Measurements from ENCODE around the gene SGCD.

Gene SGCD

DNA sequence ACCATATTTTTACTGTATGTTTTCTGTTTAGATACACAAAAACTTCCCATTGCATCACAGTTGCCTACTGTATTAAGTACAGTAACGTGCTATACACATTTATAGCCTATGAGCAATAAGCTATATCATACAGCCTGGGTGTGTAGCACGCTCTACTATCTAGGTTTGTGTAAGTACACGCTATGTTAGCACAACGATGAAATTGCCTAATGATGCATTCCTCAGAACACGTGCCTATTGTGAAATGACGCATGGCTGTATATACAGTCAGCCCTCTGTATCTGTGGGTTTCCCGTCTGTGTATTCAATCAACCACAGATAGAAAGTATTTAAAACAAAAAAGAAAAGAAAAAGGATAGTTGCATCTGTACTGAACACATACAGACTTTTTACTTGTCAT, 64.2 kb downstream of the SGCD start:
- DNase-seq (ENCODE audit: low spot score), result peak; percentile 36

GRCh38 chr5:156393980-156394379, 67.0 kb downstream of the SGCD start:
- CTCF ChIA-PET, result no interaction called here
- TF ChIP-seq CTCF (conservative IDR thresholded peaks at IDR 0.05; ENCODE audit: low read depth), result no peak
- POLR2A ChIA-PET (ENCODE audit: low non-redundant PET), result no interaction called here

More for the DNA sequence above, 64.2 kb downstream of the SGCD start:
- CTCF ChIA-PET, result no interaction called here
- no peak for TF ChIP-seq CTCF (conservative IDR thresholded peaks at IDR 0.05; ENCODE audit: low read depth)
- POLR2A ChIA-PET (ENCODE audit: low non-redundant PET), result no interaction called here
- H3K27ac ChIP-seq, result no peak overlapping the region

DNA sequence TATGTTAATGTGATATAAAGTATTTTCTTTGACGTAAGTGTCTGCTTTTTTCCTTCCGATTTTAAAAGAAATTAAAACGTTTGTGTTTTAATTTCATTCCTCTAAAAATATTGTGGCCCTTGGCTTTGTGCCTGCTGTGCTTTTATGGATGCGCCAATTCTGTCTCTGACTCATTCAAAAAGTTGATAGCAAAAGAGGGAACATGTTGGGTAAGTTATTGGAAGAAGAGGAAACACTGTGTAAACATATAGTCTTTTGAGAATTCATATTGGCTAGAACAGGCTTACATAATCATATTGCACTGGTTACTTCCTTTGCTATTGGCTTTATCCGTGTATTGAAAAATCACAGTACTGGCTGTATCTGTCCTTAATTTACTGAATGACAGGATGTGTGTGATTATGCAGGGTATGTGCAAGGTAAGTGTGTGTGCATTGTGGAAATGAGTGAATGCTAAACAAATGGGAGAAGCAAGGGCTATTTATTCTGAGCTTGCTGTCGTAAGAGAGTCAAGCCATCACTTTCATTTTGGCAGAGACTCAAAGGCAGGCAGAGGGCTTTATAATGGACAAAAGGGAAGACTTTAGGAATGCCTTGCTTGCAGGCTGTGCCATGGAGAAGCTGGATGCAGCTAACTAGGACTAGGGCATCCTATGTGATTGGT, 67.8 kb downstream of the SGCD start:
- DNase-seq (ENCODE audit: low spot score), result no peak
- TF ChIP-seq CTCF (conservative IDR thresholded peaks at IDR 0.05; ENCODE audit: low read depth), result no peak
- ChIA-PET CTCF (interaction anchor here (0.6 kb wide), 1 partner anchor 802 kb away, joined by 3 read pairs; no protein-coding TSS in a partner anchor), POLR2A (ENCODE audit: low non-redundant PET) (no interaction called here)
- H3K27ac ChIP-seq, result no peak overlapping the region

More at GRCh38 chr5:156393980-156394379, 67.0 kb downstream of the SGCD start:
- no peak overlapping the region for H3K27ac ChIP-seq
- no peak for DNase-seq (ENCODE audit: low spot score)

DNA sequence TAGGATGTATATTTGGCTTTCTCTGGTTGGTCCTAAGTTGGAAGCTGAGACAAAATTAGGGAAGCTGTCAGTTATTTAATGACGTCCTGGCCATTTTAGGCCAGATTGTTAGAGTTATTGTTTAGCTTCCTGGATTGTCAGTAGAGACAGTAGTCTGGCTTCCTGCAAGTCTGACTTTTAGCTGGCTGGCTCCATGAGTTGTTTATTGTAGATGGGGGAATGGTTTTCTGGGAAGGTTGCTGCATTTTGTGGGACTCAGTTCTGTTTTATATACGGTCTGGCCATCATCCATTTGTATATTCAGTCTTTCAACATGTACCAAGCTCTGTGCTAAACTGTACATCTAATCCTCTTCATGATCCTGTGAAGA, 68.3 kb downstream of the SGCD start:
- no peak for DNase-seq (ENCODE audit: low spot score)
- POLR2A ChIA-PET (ENCODE audit: low non-redundant PET), result no interaction called here
- TF ChIP-seq CTCF (conservative IDR thresholded peaks at IDR 0.05; ENCODE audit: low read depth), result no peak
- no peak overlapping the region for H3K27ac ChIP-seq
- CTCF ChIA-PET, result interaction anchor here (0.6 kb wide), 1 partner anchor 801 kb away, joined by 3 read pairs; no protein-coding TSS in a partner anchor

- no peak overlapping the region for H3K27ac ChIP-seq
- DNase-seq (ENCODE audit: low spot score), result no peak
These were observed 69.3 kb downstream of the SGCD start for GRCh38 chr5:156396063-156396829.

GRCh38 chr5:156396830-156397081, 69.8 kb downstream of the SGCD start:
- TF ChIP-seq CTCF (conservative IDR thresholded peaks at IDR 0.05; ENCODE audit: low read depth), result no peak
- ChIA-PET POLR2A (ENCODE audit: low non-redundant PET) (no interaction called here), CTCF (interaction anchor here (0.6 kb wide), 1 partner anchor 1287 kb away, joined by 6 read pairs; no protein-coding TSS in a partner anchor)
- DNase-seq (ENCODE audit: low spot score), result no peak
- no peak overlapping the region for H3K27ac ChIP-seq

More at GRCh38 chr5:156396063-156396829, 69.3 kb downstream of the SGCD start:
- CTCF ChIA-PET, result interaction anchor here (0.6 kb wide), 1 partner anchor 24 kb away, joined by 3 read pairs; no protein-coding TSS in a partner anchor
- POLR2A ChIA-PET (ENCODE audit: low non-redundant PET), result no interaction called here
- no peak for TF ChIP-seq CTCF (conservative IDR thresholded peaks at IDR 0.05; ENCODE audit: low read depth)

Measured in RWPE1 (cell line).